WTC11 (cell line): ENCODE results near the gene CPVL. TPM values are rescaled to one million over a fixed set of nuclear protein-coding genes. Genes with fewer than 3 reads are reported as not detected.

Experiments
- ATAC-seq: fragments of 200-7000 bp; cut with Tn5 transposase; 2 replicates; pipeline ENCODE4 v1.10.0; 2021; ENCODE audit warnings: mild to moderate bottlenecking, moderate library complexity
- CTCF ChIA-PET: fragments of 300-600 bp; sonication (Branson Sonifier 250); formaldehyde crosslinking; loops from one replicate; lab custom pipeline; 2021; ENCODE audit warnings: antibody characterized with exemption; lab: Charles Lee
- POLR2A ChIA-PET: fragments of 350-600 bp; sonication (Branson Sonifier 250); formaldehyde crosslinking; loops from one replicate; lab custom pipeline; 2021; ENCODE audit warnings: antibody characterized with exemption; lab: Charles Lee
- DNase-seq: peaks from one replicate; pipeline ENCODE4 v3.0.0; 2021; ENCODE audit warnings: low spot score
- H3K27ac Mint-ChIP-seq: 2 replicates; pipeline ENCODE4 v1.8.0; 2021; ENCODE audit warnings: mixed read lengths
- H3K27me3 Mint-ChIP-seq: 2 replicates; pipeline ENCODE4 v1.8.0; 2021; ENCODE audit warnings: low read depth, mild to moderate bottlenecking, moderate library complexity, mixed read lengths
- H3K36me3 Mint-ChIP-seq: 2 replicates; pipeline ENCODE4 v1.8.0; 2021; ENCODE audit warnings: mixed read lengths
- H3K4me1 Mint-ChIP-seq: 2 replicates; pipeline ENCODE4 v1.8.0; 2022; ENCODE audit warnings: mixed read lengths
- H3K4me3 Mint-ChIP-seq: 2 replicates; pipeline ENCODE4 v1.8.0; 2021; ENCODE audit warnings: mild to moderate bottlenecking, moderate library complexity, mixed read lengths
- H3K9me3 Mint-ChIP-seq: 2 replicates; pipeline ENCODE4 v1.8.0; 2021; ENCODE audit warnings: mixed read lengths
- CBFB ChIP-seq: sonication (generic); formaldehyde crosslinking; IDR thresholded peaks from 2 replicates; pipeline ENCODE4 v1.8.1; 2022; ENCODE audit warnings: mild to moderate bottlenecking, low read depth, missing genetic modification reagents
- ELF4 ChIP-seq: sonication (generic); formaldehyde crosslinking; IDR thresholded peaks from 2 replicates; pipeline ENCODE4 v1.8.1; 2022; ENCODE audit warnings: low read depth, mild to moderate bottlenecking, moderate library complexity, missing genetic modification reagents
- FOXJ3 ChIP-seq: sonication (generic); formaldehyde crosslinking; IDR thresholded peaks from 2 replicates; pipeline ENCODE4 v1.9.0; 2021; ENCODE audit warnings: missing genetic modification reagents, mild to moderate bottlenecking, borderline replicate concordance
- FOXP1 ChIP-seq: sonication (generic); formaldehyde crosslinking; IDR thresholded peaks from 2 replicates; pipeline ENCODE4 v1.8.0; 2022; ENCODE audit warnings: missing genetic modification reagents, mild to moderate bottlenecking, moderate library complexity, borderline replicate concordance
- RELA ChIP-seq: sonication (generic); formaldehyde crosslinking; IDR thresholded peaks from 2 replicates; pipeline ENCODE4 v1.8.1; 2022; ENCODE audit warnings: missing genetic modification reagents, mild to moderate bottlenecking, borderline replicate concordance
- ZNF121 ChIP-seq: sonication (generic); formaldehyde crosslinking; IDR thresholded peaks from 2 replicates; pipeline ENCODE4 v1.8.0; 2023; ENCODE audit warnings: missing genetic modification reagents
- ZNF232 ChIP-seq: sonication (generic); formaldehyde crosslinking; IDR thresholded peaks from 2 replicates; pipeline ENCODE4 v1.8.0; 2022; ENCODE audit warnings: mild to moderate bottlenecking, missing genetic modification reagents
- ZNF263 ChIP-seq: sonication (generic); formaldehyde crosslinking; IDR thresholded peaks from 2 replicates; pipeline ENCODE4 v1.8.1; 2022; ENCODE audit warnings: low read depth, mild to moderate bottlenecking, moderate library complexity, missing genetic modification reagents
- ZNF317 ChIP-seq: sonication (generic); formaldehyde crosslinking; IDR thresholded peaks from 2 replicates; pipeline ENCODE4 v1.8.1; 2023; ENCODE audit warnings: low read depth, mild to moderate bottlenecking, moderate library complexity, missing genetic modification reagents, borderline replicate concordance
- ZNF396 ChIP-seq: fragments of 250-450 bp; sonication (Bioruptor Pico); IDR thresholded peaks from 2 replicates; pipeline ENCODE4 v1.8.0; 2021; ENCODE audit warnings: mild to moderate bottlenecking, moderate library complexity, borderline replicate concordance
- total RNA-seq: library from RNA; stranded (reverse); gene quantifications from 3 replicates; pipeline ENCODE4 v1.2.3, GENCODE V29; 2021
- TF ChIP-seq, protein P1 (sequence below): sonication (generic); formaldehyde crosslinking; IDR thresholded peaks from 2 replicates; pipeline ENCODE4 v1.8.0; 2023; ENCODE audit warnings: mild to moderate bottlenecking, missing genetic modification reagents
- TF ChIP-seq, protein P2 (sequence below): sonication (generic); formaldehyde crosslinking; IDR thresholded peaks from 2 replicates; pipeline ENCODE4 v1.8.0; 2022; ENCODE audit warnings: missing genetic modification reagents

Gene CPVL
- total RNA-seq, 1 experiment from 2014 or later: 34.2 TPM

DNA sequence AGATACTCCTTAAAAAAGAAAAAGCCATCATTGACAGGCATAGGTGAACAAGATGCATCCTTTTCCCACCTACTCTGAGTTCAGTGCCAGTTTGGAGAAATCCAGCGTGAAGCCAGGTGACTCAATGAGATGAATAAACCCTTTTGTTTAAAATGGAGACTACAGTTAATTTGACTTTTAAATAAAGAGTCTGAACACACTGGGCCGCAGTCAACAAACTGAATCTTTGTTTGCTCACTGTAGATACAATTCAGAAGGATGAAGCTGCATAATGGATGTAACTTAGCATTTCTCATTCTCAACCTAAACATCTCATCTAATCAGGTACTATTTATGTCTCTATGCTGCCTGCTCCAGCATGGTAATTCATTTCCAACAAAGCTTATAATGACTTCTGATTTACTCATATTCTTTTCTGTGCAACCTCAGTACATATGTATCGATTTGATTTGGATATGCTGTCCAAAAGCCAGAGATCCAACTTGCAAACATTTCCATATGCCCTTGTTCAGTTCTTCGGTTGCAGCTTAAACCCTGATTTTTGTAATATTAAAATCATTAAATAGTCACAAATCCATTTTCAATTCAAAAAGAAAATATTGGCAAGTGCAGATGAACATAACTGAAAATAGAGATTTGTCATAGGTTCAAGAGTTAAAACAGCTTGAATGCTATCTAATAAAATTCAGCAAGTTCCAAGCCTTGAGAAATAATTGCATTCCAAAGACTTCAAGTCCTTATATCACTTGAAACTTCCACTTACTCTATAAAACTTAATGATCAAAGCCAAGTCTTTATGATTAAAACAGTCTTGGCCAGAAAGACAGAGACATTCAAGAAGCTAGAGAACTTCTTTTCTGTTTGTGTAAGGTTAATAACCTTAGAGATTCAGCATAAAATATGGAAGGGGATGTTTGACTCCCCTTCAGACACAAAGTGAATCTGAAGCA, 67.8 kb downstream of the CPVL start:
- POLR2A ChIA-PET: no interaction called here
- no peak for DNase-seq
- no peaks in the 10 kb centered on the region for H3K36me3 Mint-ChIP-seq
- no peaks in the 10 kb centered on the region for H3K9me3 Mint-ChIP-seq
- CTCF ChIA-PET: interaction anchor here (1.1 to 1.5 kb wide), 3 partner anchors 122 to 157 kb away, joined by 4 to 7 read pairs (median 5); no protein-coding TSS in a partner anchor
- no peak for TF ChIP-seq ZNF396
- TF ChIP-seq, protein P1, sequence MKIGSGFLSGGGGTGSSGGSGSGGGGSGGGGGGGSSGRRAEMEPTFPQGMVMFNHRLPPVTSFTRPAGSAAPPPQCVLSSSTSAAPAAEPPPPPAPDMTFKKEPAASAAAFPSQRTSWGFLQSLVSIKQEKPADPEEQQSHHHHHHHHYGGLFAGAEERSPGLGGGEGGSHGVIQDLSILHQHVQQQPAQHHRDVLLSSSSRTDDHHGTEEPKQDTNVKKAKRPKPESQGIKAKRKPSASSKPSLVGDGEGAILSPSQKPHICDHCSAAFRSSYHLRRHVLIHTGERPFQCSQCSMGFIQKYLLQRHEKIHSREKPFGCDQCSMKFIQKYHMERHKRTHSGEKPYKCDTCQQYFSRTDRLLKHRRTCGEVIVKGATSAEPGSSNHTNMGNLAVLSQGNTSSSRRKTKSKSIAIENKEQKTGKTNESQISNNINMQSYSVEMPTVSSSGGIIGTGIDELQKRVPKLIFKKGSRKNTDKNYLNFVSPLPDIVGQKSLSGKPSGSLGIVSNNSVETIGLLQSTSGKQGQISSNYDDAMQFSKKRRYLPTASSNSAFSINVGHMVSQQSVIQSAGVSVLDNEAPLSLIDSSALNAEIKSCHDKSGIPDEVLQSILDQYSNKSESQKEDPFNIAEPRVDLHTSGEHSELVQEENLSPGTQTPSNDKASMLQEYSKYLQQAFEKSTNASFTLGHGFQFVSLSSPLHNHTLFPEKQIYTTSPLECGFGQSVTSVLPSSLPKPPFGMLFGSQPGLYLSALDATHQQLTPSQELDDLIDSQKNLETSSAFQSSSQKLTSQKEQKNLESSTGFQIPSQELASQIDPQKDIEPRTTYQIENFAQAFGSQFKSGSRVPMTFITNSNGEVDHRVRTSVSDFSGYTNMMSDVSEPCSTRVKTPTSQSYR (CRISPR knock-in tag): no peak
- ATAC-seq: no peak
- no peaks in the 10 kb centered on the region for H3K27me3 Mint-ChIP-seq
- no peak overlapping the region for H3K4me3 Mint-ChIP-seq
- peaks cover 18% of the 10 kb centered on the region for H3K4me1 Mint-ChIP-seq
- no peak overlapping the region; the same call in 1 of the 2 replicates for H3K27ac Mint-ChIP-seq

DNA sequence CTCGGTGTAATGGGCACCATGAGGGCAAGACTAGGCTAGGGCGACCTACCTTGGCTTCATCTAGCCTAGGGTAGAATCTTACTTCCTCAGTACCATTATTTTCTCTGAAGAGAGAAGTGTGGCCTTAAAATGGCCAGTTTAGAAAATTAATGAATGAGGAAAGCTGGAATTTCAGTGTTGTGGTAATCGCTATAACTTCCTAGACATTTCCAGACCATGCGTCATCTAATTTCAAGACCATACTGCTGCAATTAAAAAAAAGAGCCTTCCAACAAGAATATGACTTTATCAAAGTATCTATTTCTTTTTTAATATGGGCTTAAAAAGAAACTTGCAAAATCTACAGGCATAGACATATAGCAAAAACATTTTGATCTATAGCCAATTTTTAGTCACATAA, 68.5 kb downstream of the CPVL start:
- Mint-ChIP-seq H3K4me3 (no peak overlapping the region), H3K27ac (no peak overlapping the region), H3K9me3 (no peaks in the 10 kb centered on the region), H3K36me3 (no peaks in the 10 kb centered on the region), H3K27me3 (no peaks in the 10 kb centered on the region), H3K4me1 (peaks cover 21% of the 10 kb centered on the region)
- no peak for TF ChIP-seq RELA (CRISPR knock-in tag)
- ChIA-PET CTCF (interaction anchor here (0.9 to 1.5 kb wide), 2 partner anchors 151 to 156 kb away, joined by 3 to 7 read pairs; no protein-coding TSS in a partner anchor), POLR2A (interaction anchor here (1.0 kb wide), 1 partner anchor 36 kb away, joined by 3 read pairs; no protein-coding TSS in a partner anchor)
- no peak for ATAC-seq
- DNase-seq: no peak

DNA sequence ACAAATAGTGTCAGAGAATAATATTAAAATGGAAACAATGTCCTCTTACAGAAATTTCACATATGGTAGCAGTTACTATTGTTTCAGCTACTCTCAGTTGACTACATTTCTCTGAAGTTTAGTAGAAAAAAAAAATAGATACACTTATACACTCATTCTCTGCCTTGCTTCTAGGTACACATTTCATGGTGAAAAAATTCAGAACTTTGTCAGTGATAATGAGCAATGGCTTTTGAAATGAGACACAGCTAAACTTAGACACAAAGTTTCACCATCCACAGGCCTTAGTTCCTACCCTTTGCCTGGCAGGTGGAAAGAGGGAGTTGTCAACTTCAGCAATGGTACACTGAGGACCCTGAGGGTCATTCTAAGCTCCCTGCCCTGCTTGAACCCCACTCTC, 69.2 kb downstream of the CPVL start:
- CTCF ChIA-PET: interaction anchor here (0.7 to 1.7 kb wide), 8 partner anchors 34 to 332 kb away, joined by 3 to 7 read pairs (median 3); partner anchors contain the start of gene TRIL
- no peak for DNase-seq
- TF ChIP-seq, protein P2, sequence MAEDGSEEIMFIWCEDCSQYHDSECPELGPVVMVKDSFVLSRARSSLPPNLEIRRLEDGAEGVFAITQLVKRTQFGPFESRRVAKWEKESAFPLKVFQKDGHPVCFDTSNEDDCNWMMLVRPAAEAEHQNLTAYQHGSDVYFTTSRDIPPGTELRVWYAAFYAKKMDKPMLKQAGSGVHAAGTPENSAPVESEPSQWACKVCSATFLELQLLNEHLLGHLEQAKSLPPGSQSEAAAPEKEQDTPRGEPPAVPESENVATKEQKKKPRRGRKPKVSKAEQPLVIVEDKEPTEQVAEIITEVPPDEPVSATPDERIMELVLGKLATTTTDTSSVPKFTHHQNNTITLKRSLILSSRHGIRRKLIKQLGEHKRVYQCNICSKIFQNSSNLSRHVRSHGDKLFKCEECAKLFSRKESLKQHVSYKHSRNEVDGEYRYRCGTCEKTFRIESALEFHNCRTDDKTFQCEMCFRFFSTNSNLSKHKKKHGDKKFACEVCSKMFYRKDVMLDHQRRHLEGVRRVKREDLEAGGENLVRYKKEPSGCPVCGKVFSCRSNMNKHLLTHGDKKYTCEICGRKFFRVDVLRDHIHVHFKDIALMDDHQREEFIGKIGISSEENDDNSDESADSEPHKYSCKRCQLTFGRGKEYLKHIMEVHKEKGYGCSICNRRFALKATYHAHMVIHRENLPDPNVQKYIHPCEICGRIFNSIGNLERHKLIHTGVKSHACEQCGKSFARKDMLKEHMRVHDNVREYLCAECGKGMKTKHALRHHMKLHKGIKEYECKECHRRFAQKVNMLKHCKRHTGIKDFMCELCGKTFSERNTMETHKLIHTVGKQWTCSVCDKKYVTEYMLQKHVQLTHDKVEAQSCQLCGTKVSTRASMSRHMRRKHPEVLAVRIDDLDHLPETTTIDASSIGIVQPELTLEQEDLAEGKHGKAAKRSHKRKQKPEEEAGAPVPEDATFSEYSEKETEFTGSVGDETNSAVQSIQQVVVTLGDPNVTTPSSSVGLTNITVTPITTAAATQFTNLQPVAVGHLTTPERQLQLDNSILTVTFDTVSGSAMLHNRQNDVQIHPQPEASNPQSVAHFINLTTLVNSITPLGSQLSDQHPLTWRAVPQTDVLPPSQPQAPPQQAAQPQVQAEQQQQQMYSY (CRISPR knock-in tag): no peak
- TF ChIP-seq ZNF263 (CRISPR knock-in tag) (no peak), CBFB (CRISPR knock-in tag) (no peak), ZNF396 (no peak), FOXJ3 (CRISPR knock-in tag) (no peak), ZNF232 (no peak), ZNF317 (CRISPR knock-in tag) (no peak), ELF4 (CRISPR knock-in tag) (no peak), ZNF121 (CRISPR knock-in tag) (no peak), FOXP1 (CRISPR knock-in tag) (no peak)
- TF ChIP-seq, protein P1 (CRISPR knock-in tag): no peak

More for the DNA sequence above, 69.2 kb downstream of the CPVL start:
- Mint-ChIP-seq H3K4me3 (no peak overlapping the region), H3K36me3 (no peaks in the 10 kb centered on the region), H3K27ac (no peak overlapping the region), H3K27me3 (no peaks in the 10 kb centered on the region), H3K9me3 (no peaks in the 10 kb centered on the region), H3K4me1 (peaks cover 28% of the 10 kb centered on the region)
- ATAC-seq: no peak
- POLR2A ChIA-PET: interaction anchor here (1.0 kb wide), 1 partner anchor 35 kb away, joined by 3 read pairs; no protein-coding TSS in a partner anchor
